ENCODE data around the gene ENAH.

The ENAH gene

GRCh38 chr1:225509770-225510169, 143.2 kb downstream of the ENAH start:
- H3K4me3 ChIP-seq (ENCODE audit: low read depth, low read length), result no peak overlapping the region
- TF ChIP-seq, protein P1, sequence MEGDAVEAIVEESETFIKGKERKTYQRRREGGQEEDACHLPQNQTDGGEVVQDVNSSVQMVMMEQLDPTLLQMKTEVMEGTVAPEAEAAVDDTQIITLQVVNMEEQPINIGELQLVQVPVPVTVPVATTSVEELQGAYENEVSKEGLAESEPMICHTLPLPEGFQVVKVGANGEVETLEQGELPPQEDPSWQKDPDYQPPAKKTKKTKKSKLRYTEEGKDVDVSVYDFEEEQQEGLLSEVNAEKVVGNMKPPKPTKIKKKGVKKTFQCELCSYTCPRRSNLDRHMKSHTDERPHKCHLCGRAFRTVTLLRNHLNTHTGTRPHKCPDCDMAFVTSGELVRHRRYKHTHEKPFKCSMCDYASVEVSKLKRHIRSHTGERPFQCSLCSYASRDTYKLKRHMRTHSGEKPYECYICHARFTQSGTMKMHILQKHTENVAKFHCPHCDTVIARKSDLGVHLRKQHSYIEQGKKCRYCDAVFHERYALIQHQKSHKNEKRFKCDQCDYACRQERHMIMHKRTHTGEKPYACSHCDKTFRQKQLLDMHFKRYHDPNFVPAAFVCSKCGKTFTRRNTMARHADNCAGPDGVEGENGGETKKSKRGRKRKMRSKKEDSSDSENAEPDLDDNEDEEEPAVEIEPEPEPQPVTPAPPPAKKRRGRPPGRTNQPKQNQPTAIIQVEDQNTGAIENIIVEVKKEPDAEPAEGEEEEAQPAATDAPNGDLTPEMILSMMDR (IDR thresholded peaks at IDR 0.05; ENCODE audit: borderline replicate concordance, insufficient read depth, low read depth, low read length), result no peak

DNA sequence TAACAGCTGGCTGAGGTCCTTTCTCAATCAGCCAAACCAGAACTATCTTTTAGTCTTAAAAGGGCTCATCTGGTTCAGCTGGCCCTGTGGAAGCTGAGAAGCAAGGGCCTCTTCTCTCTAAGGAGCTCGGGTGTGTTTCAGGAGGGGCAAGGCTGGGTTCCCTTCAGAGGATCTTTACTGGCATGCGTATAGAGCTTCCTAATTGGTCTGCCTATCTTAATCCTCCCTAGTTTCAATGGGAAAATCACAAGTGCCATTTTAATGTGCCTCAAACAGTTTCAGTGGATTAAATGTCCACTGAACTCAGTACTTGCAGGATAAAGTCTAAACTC, 143.6 kb downstream of the ENAH start:
- TF ChIP-seq, protein P1 (IDR thresholded peaks at IDR 0.05; ENCODE audit: borderline replicate concordance, insufficient read depth, low read depth, low read length), result no peak
- no peak overlapping the region for H3K4me3 ChIP-seq (ENCODE audit: low read depth, low read length)

DNA sequence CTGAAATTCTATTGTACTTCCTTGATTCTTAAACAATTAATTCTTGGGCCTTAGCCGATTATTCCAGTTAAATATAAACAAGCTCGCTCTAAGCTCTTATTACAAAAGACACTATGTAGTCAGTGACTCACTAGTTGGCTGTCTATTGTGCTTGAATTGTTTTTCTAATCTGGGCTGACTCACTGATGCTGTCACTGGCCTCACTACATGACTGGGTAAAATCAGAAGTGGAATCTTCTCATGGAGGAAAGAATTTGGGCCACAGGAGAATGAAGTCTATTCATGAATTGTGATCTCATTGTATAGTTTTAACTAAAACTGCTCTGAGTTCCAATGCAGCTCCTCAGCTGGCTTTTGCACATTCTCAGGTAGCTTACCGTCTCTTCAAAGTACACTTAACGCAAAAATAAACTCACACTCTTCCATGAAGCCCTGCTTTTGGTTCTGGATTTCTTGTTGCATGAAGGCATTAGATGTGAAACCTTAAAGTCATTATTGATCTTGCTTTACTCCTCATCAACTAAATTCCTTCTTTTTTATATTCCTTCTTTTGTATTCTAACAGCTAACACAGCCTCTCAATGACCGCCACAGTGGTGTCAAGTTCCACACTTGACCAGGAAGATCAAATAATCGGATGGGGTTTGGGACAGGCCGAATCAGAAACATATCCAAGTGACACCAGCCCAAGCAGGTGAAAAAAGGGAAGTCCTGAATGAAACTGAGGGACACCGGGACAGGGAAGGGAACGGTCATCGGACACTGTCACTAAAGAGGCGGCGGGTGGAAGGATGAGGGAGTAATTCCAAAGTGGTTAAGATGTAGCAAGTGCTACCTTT, 144.2 kb downstream of the ENAH start:
- TF ChIP-seq, protein P1 (IDR thresholded peaks at IDR 0.05; ENCODE audit: borderline replicate concordance, insufficient read depth, low read depth, low read length), result no peak
- no peak overlapping the region for H3K4me3 ChIP-seq (ENCODE audit: low read depth, low read length)

- no peak overlapping the region for H3K4me3 ChIP-seq (ENCODE audit: low read depth, low read length)
- TF ChIP-seq, protein P1 (IDR thresholded peaks at IDR 0.05; ENCODE audit: borderline replicate concordance, insufficient read depth, low read depth, low read length), result no peak
These were observed 146.2 kb downstream of the ENAH start for GRCh38 chr1:225506727-225507126.

GRCh38 chr1:225504776-225505175, 148.1 kb downstream of the ENAH start:
- TF ChIP-seq, protein P1 (IDR thresholded peaks at IDR 0.05; ENCODE audit: borderline replicate concordance, insufficient read depth, low read depth, low read length), result no peak
- H3K4me3 ChIP-seq (ENCODE audit: low read depth, low read length), result no peak overlapping the region

GRCh38 chr1:225500624-225501192, 152.2 kb downstream of the ENAH start:
- TF ChIP-seq, protein P1 (IDR thresholded peaks at IDR 0.05; ENCODE audit: borderline replicate concordance, insufficient read depth, low read depth, low read length), result no peak
- H3K4me3 ChIP-seq (ENCODE audit: low read depth, low read length), result no peak overlapping the region
